Natural killer cell (primary cell): ENCODE measurements around the gene LCN6. TPM values are rescaled to one million over a fixed set of nuclear protein-coding genes. Genes with fewer than 3 reads are reported as not detected.

Source experiments
- ATAC-seq, 3 donors: fragments of 150-1000 bp in 2 of 3; fragments of 200-7000 bp in 1 of 3; cut with Tn5 transposase; 1 replicate in 1 of 3; 2 replicates in 2 of 3; pipeline ENCODE4 v1.10.0; 2021; ENCODE audit warnings: mild to moderate bottlenecking in 2 of 3, moderate library complexity in 2 of 3
- DNase-seq, 2 donors: peaks; one replicate each; pipeline versions ENCODE4 v3.0.0 to v3.0.0-alpha.2; 2013 to 2021; ENCODE audit warnings: mixed read lengths in 1 of 2
- H3K27ac ChIP-seq: one replicate; pipeline ENCODE4 v1.5.1; 2013; ENCODE audit warnings: mild to moderate bottlenecking, low read length
- H3K27me3 ChIP-seq: one replicate; pipeline ENCODE4 v1.6.1; 2013; ENCODE audit warnings: low read length; ENCODE audit not compliant: control insufficient read depth, insufficient read depth
- H3K36me3 ChIP-seq: one replicate; pipeline ENCODE4 v1.6.1; 2013; ENCODE audit warnings: low read length; ENCODE audit not compliant: control insufficient read depth, insufficient read depth
- H3K4me1 ChIP-seq: one replicate; pipeline ENCODE4 v1.6.1; 2013; ENCODE audit warnings: low read length; ENCODE audit not compliant: control insufficient read depth, insufficient read depth
- H3K4me3 ChIP-seq: one replicate; pipeline ENCODE4 v1.5.1; 2013; ENCODE audit warnings: low read length
- H3K9me3 ChIP-seq: one replicate; pipeline ENCODE4 v1.6.1; 2013; ENCODE audit warnings: low read length; ENCODE audit not compliant: control insufficient read depth, insufficient read depth
- H3K27ac Mint-ChIP-seq, 2 donors: one replicate each; pipeline ENCODE4 v1.8.0; 2022; ENCODE audit warnings: mild to moderate bottlenecking in 2 of 2, mixed read lengths in 2 of 2, moderate library complexity in 1 of 2
- H3K27me3 Mint-ChIP-seq, 2 donors: one replicate each; pipeline ENCODE4 v1.8.0; 2022; ENCODE audit warnings: low read depth in 2 of 2, mixed read lengths in 2 of 2
- H3K36me3 Mint-ChIP-seq: one replicate; pipeline ENCODE4 v1.8.0; 2022; ENCODE audit warnings: mixed read lengths
- H3K4me1 Mint-ChIP-seq, 2 donors: one replicate each; pipeline ENCODE4 v1.8.0; 2022; ENCODE audit warnings: mixed read lengths in 2 of 2
- H3K4me3 Mint-ChIP-seq: one replicate; pipeline ENCODE4 v1.8.0; 2022; ENCODE audit warnings: mild to moderate bottlenecking, moderate library complexity, mixed read lengths
- H3K9me3 Mint-ChIP-seq, 2 donors: one replicate each; pipeline ENCODE4 v1.8.0; 2022; ENCODE audit warnings: mixed read lengths in 2 of 2
- CTCF ChIP-seq: fragments of 200-600 bp; IDR thresholded peaks from one replicate; pipeline ENCODE4 v1.8.0; 2022; ENCODE audit warnings: antibody characterized with exemption
- WGBS: methylation state at CpG from one replicate; pipeline ENCODE4 v1.1.7; 2013; ENCODE audit warnings: missing lambda C conversion rate; ENCODE audit not compliant: insufficient coverage; 5-methylcytosine and 5-hydroxymethylcytosine counted together
- intact Hi-C: fragments of 100-400 bp; cut with micrococcal nuclease; formaldehyde crosslinking; loops from one replicate; pipeline ENCODE4 v1.14.2; 2022
- total RNA-seq, 4 donors: library from RNA; stranded (reverse); fragments of 120-200 nt in 1 of 4; gene quantifications; one replicate each; pipeline versions ENCODE4 v1.2.3 to v1.2.4, GENCODE V29; 2013 to 2022

The LCN6 gene
- total RNA-seq, 3 donors from 2014 or later (not counting 1 experiment from before 2014, with no cell fraction given), result not detected

GRCh38 chr9:136754626-136755301 is 6.4 kb upstream of the LCN6 start:
- H3K36me3 Mint-ChIP-seq, result no peaks in the 10 kb centered on the region
- Histone ChIP-seq H3K9me3 (peaks cover 10% of the 10 kb centered on the region), H3K27me3 (no peaks in the 10 kb centered on the region), H3K36me3 (no peaks in the 10 kb centered on the region), H3K4me3 (no peak overlapping the region), H3K4me1 (peaks cover 26% of the 10 kb centered on the region), H3K27ac (no peak overlapping the region)
- DNase-seq (no peak), ATAC-seq (no peak)
- peaks cover 5 to 6% of the 10 kb centered on the region in 2 donors for H3K9me3 Mint-ChIP-seq
- H3K4me1 Mint-ChIP-seq, result no peaks in the 10 kb centered on the region
- no peak overlapping the region for H3K27ac Mint-ChIP-seq
- 85% methylated on average over 24 of the region's 24 CpGs for WGBS
- peaks cover 15 to 18% of the 10 kb centered on the region in 2 donors for H3K27me3 Mint-ChIP-seq
- H3K4me3 Mint-ChIP-seq, result no peak overlapping the region
- TF ChIP-seq CTCF, result no peak
- intact Hi-C loops, result no loop called here

DNA sequence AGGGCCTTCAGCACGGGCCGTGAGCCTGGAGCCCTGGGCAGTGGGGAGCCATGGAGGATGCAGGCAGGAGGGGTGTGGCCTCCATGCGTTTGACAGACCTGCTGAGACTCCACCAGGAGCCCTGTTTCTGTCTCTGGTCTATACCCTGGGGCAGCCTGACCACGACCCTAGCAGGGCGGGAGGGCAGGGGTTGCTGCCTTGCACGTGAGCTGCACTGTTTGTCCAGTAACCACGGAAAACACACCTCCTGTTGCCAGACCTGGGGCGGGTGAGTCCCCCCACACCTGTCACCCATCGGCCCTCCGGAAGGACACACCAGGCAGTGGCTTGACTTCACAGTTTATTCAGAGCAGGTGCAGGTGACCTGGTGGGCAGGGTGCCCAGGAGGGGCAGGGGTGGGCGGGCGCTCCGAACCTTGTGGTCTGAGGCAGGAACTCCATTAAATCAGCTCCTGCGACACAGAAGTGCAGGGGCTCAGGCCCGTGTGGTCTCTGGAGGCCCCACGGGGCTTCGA is 5.8 kb upstream of the LCN6 start:
- Mint-ChIP-seq H3K4me3 (no peak overlapping the region), H3K36me3 (no peaks in the 10 kb centered on the region), H3K27ac (no peak overlapping the region), H3K27me3 (peaks cover 12 to 18% of the 10 kb centered on the region in 2 donors), H3K9me3 (peaks cover 5 to 6% of the 10 kb centered on the region in 2 donors), H3K4me1 (no peaks in the 10 kb centered on the region)
- DNase-seq (no peak), ATAC-seq (peak in 2 of 3 donors; percentile 23 to 30)
- no peak for TF ChIP-seq CTCF
- Histone ChIP-seq H3K27ac (no peak overlapping the region), H3K27me3 (no peaks in the 10 kb centered on the region), H3K9me3 (peaks cover 10% of the 10 kb centered on the region), H3K36me3 (no peaks in the 10 kb centered on the region), H3K4me3 (no peak overlapping the region), H3K4me1 (peaks cover 30% of the 10 kb centered on the region)
- intact Hi-C loops, result no loop called here
- WGBS, result 20% methylated on average over 17 of the region's 17 CpGs

DNA sequence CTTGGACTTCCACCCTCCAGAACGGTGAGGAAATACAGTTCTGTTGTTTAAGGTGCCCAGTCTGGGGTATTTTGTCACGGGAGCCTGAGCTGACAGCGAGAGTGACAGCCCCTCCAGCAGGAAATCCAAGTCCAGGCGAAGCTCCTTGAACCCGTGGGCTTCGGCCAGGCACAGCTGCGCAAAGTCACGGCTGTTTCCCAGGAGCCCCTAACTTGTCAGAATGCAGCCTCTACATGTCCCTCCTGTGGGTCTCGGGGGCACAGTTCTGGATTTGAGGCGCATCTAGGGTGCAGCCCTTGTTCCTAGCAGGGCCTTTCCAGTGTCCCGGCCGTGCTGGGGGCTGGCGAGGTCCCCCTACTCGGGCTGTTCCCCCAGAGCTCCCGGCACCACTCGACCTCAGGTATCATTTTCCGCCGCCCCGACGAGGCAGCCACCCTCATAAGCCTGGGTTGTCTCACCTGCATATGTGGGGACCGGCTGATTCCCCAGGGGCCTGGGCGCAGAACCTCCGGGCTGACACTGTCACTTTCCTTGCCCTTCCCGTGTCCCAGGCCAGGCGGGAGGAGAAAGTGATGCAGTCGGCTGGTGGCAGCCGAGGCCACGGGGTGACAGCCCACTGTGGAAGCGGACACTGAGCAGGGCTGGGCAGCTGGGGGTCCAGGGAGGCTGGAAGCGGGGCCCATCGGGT is 5.2 kb upstream of the LCN6 start:
- Mint-ChIP-seq H3K27me3 (peaks cover 12 to 18% of the 10 kb centered on the region in 2 donors), H3K4me1 (no peaks in the 10 kb centered on the region), H3K27ac (no peak overlapping the region), H3K4me3 (no peak overlapping the region), H3K9me3 (peaks cover 5 to 6% of the 10 kb centered on the region in 2 donors), H3K36me3 (no peaks in the 10 kb centered on the region)
- no peaks in the 10 kb centered on the region for H3K27me3 ChIP-seq
- DNase-seq (no peak), ATAC-seq (no peak)
- WGBS, result 91% methylated on average over 31 of the region's 31 CpGs
- no peak for TF ChIP-seq CTCF
- H3K4me3 ChIP-seq, result no peak overlapping the region
- intact Hi-C loops, result no loop called here
- no peaks in the 10 kb centered on the region for H3K36me3 ChIP-seq
- H3K27ac ChIP-seq, result no peak overlapping the region
- H3K4me1 ChIP-seq, result peaks cover 31% of the 10 kb centered on the region
- peaks cover 10% of the 10 kb centered on the region for H3K9me3 ChIP-seq
